Measurements from ENCODE around the gene CDC6. TPM values are rescaled to one million over a fixed set of nuclear protein-coding genes. Genes with fewer than 3 reads are reported as not detected.

CDC6 gene
- total and polyA plus RNA-seq, 2 donors (not counting 1 experiment from before 2014, with no cell fraction given) = 0.69 to 2.2 TPM

DNA sequence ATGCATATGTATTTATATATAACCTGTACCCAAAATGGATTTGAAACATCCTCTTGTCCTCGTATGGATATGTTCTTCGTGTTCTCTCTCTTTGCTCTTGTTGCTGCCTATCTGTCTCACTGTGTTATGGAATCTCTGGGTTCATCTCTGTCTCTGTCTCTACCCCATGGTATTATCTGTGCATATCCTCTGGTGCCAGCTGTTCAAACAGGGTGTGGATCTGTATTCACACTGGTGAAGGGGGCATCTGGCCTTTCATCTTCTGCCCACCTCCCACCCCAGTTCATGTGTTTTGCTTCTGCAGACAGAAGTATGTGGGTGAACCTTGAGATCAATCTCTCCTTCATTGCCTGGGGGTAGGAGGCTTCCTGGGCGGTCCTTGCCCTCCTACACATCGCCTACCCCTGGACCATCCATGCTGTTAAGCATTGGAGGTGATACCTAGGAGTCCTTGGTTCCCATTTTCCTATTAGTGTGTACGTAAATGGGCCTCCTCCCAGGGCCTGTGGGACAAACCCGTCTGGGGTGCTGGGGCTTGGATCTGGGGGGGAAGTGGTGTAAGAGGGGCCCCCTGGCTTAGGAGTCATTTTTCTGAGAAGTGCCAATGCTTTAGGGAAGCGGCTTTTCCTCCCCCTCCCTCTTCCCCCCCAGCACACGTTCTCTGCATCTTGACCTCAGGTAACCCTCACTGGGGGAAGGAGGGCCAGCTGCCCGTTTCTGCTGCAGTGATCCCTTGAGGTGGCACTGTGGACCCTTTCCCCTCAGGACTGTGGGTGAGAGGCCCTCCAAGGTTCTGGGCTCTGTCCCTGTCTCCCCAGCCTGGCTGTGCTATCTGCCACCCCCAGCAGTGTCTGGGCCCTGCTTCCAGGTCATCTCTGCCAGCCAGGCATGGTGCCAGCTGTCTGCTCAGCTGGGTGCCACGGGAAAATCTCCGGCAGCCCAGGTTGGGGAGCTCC lies 42.4 kb downstream of the CDC6 start:
- ChIA-PET POLR2A (interaction anchor here (0.6 to 1.4 kb wide), 4 partner anchors 11 to 222 kb away, joined by 3 to 9 read pairs (median 4); no protein-coding TSS in a partner anchor), CTCF (interaction anchor here (1.1 to 12.7 kb wide), 6 partner anchors 12 to 26 kb away, joined by 3 to 119 read pairs (median 15); no protein-coding TSS in a partner anchor)
- Mint-ChIP-seq H3K27ac (peak overlapping the region; percentile 72), H3K4me1 (peaks cover 86% of the 10 kb centered on the region), H3K4me3 (peak overlapping the region; percentile 24), H3K27me3 (no peaks in the 10 kb centered on the region), H3K9me3 (ENCODE audit: insufficient read depth) (no peaks in the 10 kb centered on the region)
- Histone ChIP-seq H3K4me2 (replicated peaks; ENCODE audit: low read depth, low read length, poor library complexity, severe bottlenecking) (peak overlapping the region; percentile 76), H3K27me3 (replicated peaks in 1 of 4; ENCODE audit: control extremely low read depth in 1 of 4, control insufficient read depth in 3 of 4, insufficient read depth in 4 of 4, low read length in 3 of 4) (no peaks in the 10 kb centered on the region), H3K36me3 (replicated peaks in 1 of 2; ENCODE audit: control extremely low read depth in 1 of 2, control insufficient read depth in 1 of 2, extremely low read depth in 1 of 2, insufficient read depth in 2 of 2, low read length in 1 of 2) (peaks cover 0 to 29% of the 10 kb centered on the region in 2 experiments), H3K4me3 (ENCODE audit: control extremely low read depth in 1 of 5, extremely low read depth in 1 of 5, insufficient read depth in 1 of 5, low read depth in 2 of 5, low read length in 4 of 5) (peak overlapping the region in 4 of 5 experiments; percentile 4 to 12 (median 9)), H3K9ac (ENCODE audit: low read length) (peak overlapping the region; percentile 14), H3K9me3 (ENCODE audit: control extremely low read depth in 1 of 3, control insufficient read depth in 2 of 3, insufficient read depth in 1 of 3, low read length in 2 of 3) (no peaks in the 10 kb centered on the region), H4K20me1 (ENCODE audit: control insufficient read depth, insufficient read depth, low read length, poor library complexity, severe bottlenecking) (peaks cover 32% of the 10 kb centered on the region), H3K79me2 (ENCODE audit: control insufficient read depth, insufficient read depth, low read length) (peaks cover 99% of the 10 kb centered on the region), H3K4me1 (ENCODE audit: control insufficient read depth in 2 of 2, insufficient read depth in 2 of 2, low read length in 2 of 2) (peaks cover 85 to 95% of the 10 kb centered on the region in 2 donors), H2AFZ (ENCODE audit: insufficient read depth, low read depth, low read length, poor library complexity, severe bottlenecking) (no peak overlapping the region), H3K27ac (ENCODE audit: low read length in 2 of 2) (peak overlapping the region; percentile 68 to 71)
- ATAC-seq (ENCODE audit: low read depth) (peak; percentile 4), DNase-seq (peak; percentile 78)
- TF ChIP-seq, protein P1, sequence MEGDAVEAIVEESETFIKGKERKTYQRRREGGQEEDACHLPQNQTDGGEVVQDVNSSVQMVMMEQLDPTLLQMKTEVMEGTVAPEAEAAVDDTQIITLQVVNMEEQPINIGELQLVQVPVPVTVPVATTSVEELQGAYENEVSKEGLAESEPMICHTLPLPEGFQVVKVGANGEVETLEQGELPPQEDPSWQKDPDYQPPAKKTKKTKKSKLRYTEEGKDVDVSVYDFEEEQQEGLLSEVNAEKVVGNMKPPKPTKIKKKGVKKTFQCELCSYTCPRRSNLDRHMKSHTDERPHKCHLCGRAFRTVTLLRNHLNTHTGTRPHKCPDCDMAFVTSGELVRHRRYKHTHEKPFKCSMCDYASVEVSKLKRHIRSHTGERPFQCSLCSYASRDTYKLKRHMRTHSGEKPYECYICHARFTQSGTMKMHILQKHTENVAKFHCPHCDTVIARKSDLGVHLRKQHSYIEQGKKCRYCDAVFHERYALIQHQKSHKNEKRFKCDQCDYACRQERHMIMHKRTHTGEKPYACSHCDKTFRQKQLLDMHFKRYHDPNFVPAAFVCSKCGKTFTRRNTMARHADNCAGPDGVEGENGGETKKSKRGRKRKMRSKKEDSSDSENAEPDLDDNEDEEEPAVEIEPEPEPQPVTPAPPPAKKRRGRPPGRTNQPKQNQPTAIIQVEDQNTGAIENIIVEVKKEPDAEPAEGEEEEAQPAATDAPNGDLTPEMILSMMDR (IDR thresholded peaks at IDR 0.05) = no peak
- no peak for TF ChIP-seq EZH2 (IDR thresholded peaks at IDR 0.05; ENCODE audit: borderline replicate concordance, insufficient read depth, low read depth, low read length, poor library complexity, severe bottlenecking)
- 15% methylated on average over 7 of the region's 11 CpGs for WGBS (ENCODE audit: insufficient coverage)
- intact Hi-C loops (cut with micrococcal nuclease) = loop anchor here (1.0 kb wide), 1 partner anchor 11 kb away; no protein-coding TSS in a partner anchor

Data from B cell (primary cell).